Right cardiac atrium (tissue), 5 donors: ENCODE data around the gene ATP5F1D. TPM values are rescaled to one million over a fixed set of nuclear protein-coding genes. Genes with fewer than 3 reads are reported as not detected.

ENCODE experiments used
- ATAC-seq, 2 donors: fragments of 200-7000 bp; cut with Tn5 transposase; one replicate each; pipeline versions ENCODE4 v1.8.0 to v1.9.1; 2020; ENCODE audit warnings: moderate library complexity in 2 of 2, mild to moderate bottlenecking in 1 of 2
- DNase-seq, 3 donors: peaks; one replicate each; pipeline ENCODE4 v3.0.0-alpha.2; 2020
- H3K27ac ChIP-seq: one replicate; pipeline ENCODE4 v1.5.1; 2013; ENCODE audit warnings: mild to moderate bottlenecking, low read length, control low read depth, moderate library complexity
- H3K27me3 ChIP-seq: one replicate; pipeline ENCODE4 v1.6.1; 2013; ENCODE audit not compliant: control insufficient read depth, insufficient read depth
- H3K4me1 ChIP-seq: one replicate; pipeline ENCODE4 v1.6.1; 2013; ENCODE audit warnings: low read length; ENCODE audit not compliant: control insufficient read depth, insufficient read depth
- H3K4me3 ChIP-seq: one replicate; pipeline ENCODE4 v1.5.1; 2013; ENCODE audit warnings: low read length, control low read depth
- H3K9me3 ChIP-seq: one replicate; pipeline ENCODE4 v1.6.1; 2013; ENCODE audit warnings: low read length; ENCODE audit not compliant: control insufficient read depth
- WGBS: extraction: QIAGEN DNeasy Blood & Tissue Kit; methylation state at CpG from one replicate; pipeline ENCODE4 v1.1.7; 2013; 5-methylcytosine and 5-hydroxymethylcytosine counted together
- intact Hi-C, 4 donors: fragments of 100-400 bp; cut with DNase I; formaldehyde crosslinking; loops; one replicate each; pipeline versions ENCODE4 v1.11.0 to v1.14.0; 2022 to 2023
- polyA plus RNA-seq: library from polyadenylated mRNA; stranded (reverse); fragments of 200-250 nt; gene quantifications from one replicate; pipeline ENCODE4 v1.2.3, GENCODE V29; 2013
- total RNA-seq, 4 donors: library from RNA; stranded (reverse); fragmentation: NEBNext Ultra II Directional; extraction: Animal tissue kit (Norgen Biotek cat#: 25700); gene quantifications; one replicate each; pipeline ENCODE4 v1.2.1, GENCODE V29; 2021
- donor health status: healthy with polysubstance abuse.
- donor health status: DM: no; HTN: yes; CAD: no.
- donor health status: DM: no; HTN: no; CAD: no.
- donor health status: DM: no; HTN: yes; CAD: no; lungs with severe emphysema.
- donor health status: DM: yes; HTN: yes; CAD: no.

Gene ATP5F1D
- total and polyA plus RNA-seq, 5 donors, result 490 to 706 (median 648) TPM

GRCh38 chr19:1249990-1250436 lies 8.5 kb downstream of the ATP5F1D start:
- ATAC-seq (no peak), DNase-seq (no peak)
- peak overlapping the region; percentile 68 for H3K4me3 ChIP-seq
- WGBS, result under 1% methylated on average over 66 of the region's 67 CpGs
- no peaks in the 10 kb centered on the region for H3K27me3 ChIP-seq
- H3K27ac ChIP-seq, result peak overlapping the region; percentile 98
- H3K9me3 ChIP-seq, result no peaks in the 10 kb centered on the region
- intact Hi-C loops, result no loop called here
- H3K4me1 ChIP-seq, result peaks cover 11% of the 10 kb centered on the region

GRCh38 chr19:1250437-1251260 lies 9.1 kb downstream of the ATP5F1D start:
- H3K9me3 ChIP-seq, result no peaks in the 10 kb centered on the region
- peaks cover 15% of the 10 kb centered on the region for H3K4me1 ChIP-seq
- peak overlapping the region; percentile 68 for H3K4me3 ChIP-seq
- 1% methylated on average over 87 of the region's 90 CpGs for WGBS
- intact Hi-C loops, result no loop called here
- peak; percentile 68 to 89 (median 88) for DNase-seq
- no peak for ATAC-seq
- H3K27ac ChIP-seq, result peak overlapping the region; percentile 98
- H3K27me3 ChIP-seq, result no peaks in the 10 kb centered on the region

DNA sequence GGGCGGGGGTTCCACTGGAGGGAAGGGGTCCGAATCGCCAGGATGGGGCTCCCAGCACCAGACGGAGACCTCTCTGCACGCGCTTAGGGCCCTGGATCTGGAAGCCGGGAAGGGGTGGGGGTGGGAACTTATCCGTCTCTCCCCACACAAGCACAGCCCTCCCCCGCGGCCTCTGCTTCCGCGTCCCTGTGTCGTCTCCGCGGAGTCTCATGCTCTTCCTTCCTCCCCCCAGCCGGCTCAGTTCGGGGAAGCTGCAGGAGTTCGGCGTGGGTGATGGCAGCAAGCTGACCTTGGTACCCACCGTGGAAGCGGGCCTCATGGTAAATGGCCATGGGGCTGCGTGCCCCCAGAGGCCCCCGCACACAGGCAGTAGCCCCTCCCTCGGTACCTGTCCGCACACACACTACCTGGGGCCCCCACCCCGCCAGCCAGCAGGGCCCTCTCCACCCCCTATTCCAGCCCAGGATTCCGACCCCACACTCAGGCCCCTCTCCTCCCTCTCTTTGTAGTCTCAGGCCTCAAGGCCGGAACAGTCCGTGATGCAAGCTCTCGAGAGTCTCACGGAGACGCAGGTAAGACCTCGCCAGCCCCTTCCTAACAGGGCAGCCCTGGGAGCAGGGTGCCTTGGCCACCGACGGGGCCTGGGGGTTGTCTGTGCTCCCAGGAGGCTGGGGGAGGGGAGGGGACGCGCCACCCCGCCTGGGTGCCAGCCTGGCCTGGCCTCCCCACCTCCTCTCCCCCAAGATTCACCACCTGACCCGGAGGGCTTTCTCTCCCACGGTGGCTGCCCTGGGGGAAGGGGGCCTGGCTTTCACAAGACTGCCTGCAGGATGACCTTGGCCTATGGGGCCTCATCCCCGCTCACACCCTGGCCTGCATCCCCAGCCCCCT lies 10.0 kb downstream of the ATP5F1D start:
- DNase-seq (peak; percentile 78 to 93 (median 93)), ATAC-seq (no peak)
- H3K9me3 ChIP-seq, result no peaks in the 10 kb centered on the region
- intact Hi-C loops, result no loop called here
- H3K4me1 ChIP-seq, result peaks cover 15% of the 10 kb centered on the region
- 4% methylated on average over 41 of the region's 41 CpGs for WGBS
- peak overlapping the region; percentile 98 for H3K27ac ChIP-seq
- H3K4me3 ChIP-seq, result peak overlapping the region; percentile 68
- no peaks in the 10 kb centered on the region for H3K27me3 ChIP-seq

DNA sequence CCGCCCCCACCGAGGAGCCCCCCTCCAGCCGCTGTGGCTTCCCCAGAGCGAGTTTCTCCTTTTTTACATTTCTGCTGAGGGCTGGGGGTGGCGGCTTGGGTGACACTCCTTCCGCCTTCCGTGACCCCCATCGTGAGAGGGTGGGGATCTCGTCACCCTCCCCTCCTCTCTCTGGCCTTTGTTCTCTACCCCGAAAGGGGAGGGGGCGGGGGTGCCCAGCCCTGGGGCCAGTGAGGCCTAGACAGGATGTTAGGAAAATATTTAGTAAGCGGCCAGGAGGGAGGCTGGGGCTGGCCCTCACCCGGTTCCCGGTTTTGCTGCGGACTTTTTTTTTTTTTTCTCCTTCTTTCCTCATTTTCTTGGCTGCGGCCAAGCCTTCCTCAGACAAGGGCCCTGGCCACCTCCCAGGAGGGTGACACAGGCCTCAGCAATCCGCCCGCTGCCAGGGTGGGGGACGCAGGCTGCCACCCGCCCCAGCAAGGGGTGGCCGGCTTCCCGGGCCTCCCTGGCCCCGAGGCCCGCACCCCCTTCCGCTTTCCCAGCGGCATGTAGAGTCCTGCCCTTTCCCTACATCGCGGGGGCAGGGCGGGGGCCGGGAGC lies 10.8 kb downstream of the ATP5F1D start:
- intact Hi-C loops, result no loop called here
- WGBS, result 1% methylated on average over 30 of the region's 30 CpGs
- H3K4me1 ChIP-seq, result peaks cover 15% of the 10 kb centered on the region

DNA sequence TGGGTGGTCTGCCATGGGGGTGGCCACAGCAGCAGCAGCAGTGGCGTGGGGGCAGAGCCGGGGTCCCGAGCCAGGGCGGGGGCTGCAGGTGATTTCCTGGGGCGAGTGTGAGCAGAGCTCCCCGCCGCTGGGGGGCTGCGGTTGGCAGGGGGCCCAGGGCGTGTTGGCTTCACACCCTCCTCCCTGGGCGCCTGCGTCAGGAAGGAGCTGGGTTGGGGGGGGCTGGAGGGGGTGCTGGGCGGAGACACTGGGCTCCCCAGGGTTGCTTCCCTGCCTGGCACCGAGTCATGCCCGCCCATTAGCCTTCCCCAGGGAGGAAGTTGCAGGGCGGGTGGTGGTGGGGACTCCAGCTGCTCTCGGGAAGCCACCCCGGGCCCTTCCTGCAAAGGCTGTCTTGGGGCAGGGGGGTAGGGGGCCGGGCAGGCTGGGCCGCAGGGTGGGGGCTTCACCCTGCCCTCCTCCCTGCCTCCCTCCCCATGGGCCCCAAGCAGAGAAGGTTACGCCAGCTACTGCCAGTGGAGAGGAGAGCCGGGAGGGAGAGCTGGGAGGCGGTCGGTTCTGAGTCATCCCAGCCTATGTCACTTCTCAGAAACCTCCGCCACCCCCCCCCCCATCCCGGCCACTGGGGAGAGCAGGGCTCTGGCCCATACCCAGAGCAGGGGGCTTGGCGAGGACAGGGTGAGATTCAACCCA lies 11.4 kb downstream of the ATP5F1D start:
- H3K27me3 ChIP-seq, result no peaks in the 10 kb centered on the region
- intact Hi-C loops, result no loop called here
- ATAC-seq, result peak; percentile 58 to 64
- peak; percentile 94 to 97 (median 96) for DNase-seq
- under 1% methylated on average over 26 of the region's 26 CpGs for WGBS
- H3K4me1 ChIP-seq, result peaks cover 13% of the 10 kb centered on the region
- peak overlapping the region; percentile 68 for H3K4me3 ChIP-seq
- H3K9me3 ChIP-seq, result no peaks in the 10 kb centered on the region
- H3K27ac ChIP-seq, result peak overlapping the region; percentile 98

More for the DNA sequence above, 10.8 kb downstream of the ATP5F1D start:
- peak; percentile 56 to 62 for ATAC-seq
- Histone ChIP-seq H3K9me3 (no peaks in the 10 kb centered on the region), H3K4me3 (peak overlapping the region; percentile 68), H3K27ac (peak overlapping the region; percentile 98), H3K27me3 (no peaks in the 10 kb centered on the region)
- DNase-seq, result peak; percentile 96 to 98 (median 97)

DNA sequence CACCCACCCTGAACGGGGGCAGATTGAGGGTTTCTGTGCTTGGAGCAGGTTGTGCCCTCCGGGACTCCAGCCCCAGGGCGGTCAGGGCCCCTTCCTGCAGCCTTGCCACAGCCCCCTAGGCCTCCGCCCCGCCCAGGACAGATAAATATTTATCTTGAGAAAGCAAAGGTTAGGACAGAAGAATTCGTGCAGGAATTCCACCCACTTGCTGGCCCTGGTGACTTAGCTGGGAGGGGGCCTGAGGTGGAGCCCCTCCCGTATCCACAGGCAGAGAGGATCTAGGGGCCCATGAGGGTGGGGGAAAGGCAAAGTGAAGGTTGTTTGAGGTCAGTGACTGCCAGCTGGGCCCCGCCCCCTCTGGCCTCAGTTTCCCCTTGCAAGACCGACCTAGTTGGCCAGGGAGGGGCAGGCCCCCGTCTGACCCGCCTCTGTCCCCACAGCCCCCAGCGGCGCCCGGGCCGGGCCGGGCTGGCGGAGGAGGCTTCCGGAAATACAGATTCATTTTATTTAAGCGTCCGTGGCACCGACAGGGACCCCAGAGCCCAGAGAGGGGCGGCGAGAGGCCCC lies 12.0 kb downstream of the ATP5F1D start:
- ATAC-seq, result peak in 1 of 2 donors; percentile 28
- H3K4me3 ChIP-seq, result peak overlapping the region; percentile 68
- peak overlapping the region; percentile 98 for H3K27ac ChIP-seq
- H3K9me3 ChIP-seq, result no peaks in the 10 kb centered on the region
- intact Hi-C loops, result no loop called here
- H3K27me3 ChIP-seq, result no peaks in the 10 kb centered on the region
- H3K4me1 ChIP-seq, result peaks cover 13% of the 10 kb centered on the region
- WGBS, result 32% methylated on average over 23 of the region's 23 CpGs
- peak in 1 of 3 donors; percentile 78 for DNase-seq

- peaks cover 13% of the 10 kb centered on the region for H3K4me1 ChIP-seq
- no peaks in the 10 kb centered on the region for H3K9me3 ChIP-seq
- H3K4me3 ChIP-seq, result peak overlapping the region; percentile 68
- WGBS, result 70% methylated on average over 37 of the region's 37 CpGs
- ATAC-seq (no peak), DNase-seq (peak; percentile 50 to 79 (median 74))
- H3K27ac ChIP-seq, result peak overlapping the region; percentile 98
- intact Hi-C loops, result no loop called here
- H3K27me3 ChIP-seq, result no peaks in the 10 kb centered on the region
Observed at GRCh38 chr19:1254081-1254527, 12.6 kb downstream of the ATP5F1D start.

GRCh38 chr19:1254530-1255185 lies 13.1 kb downstream of the ATP5F1D start:
- DNase-seq, result no peak
- Histone ChIP-seq H3K4me1 (peaks cover 13% of the 10 kb centered on the region), H3K27ac (peak overlapping the region; percentile 98), H3K9me3 (no peaks in the 10 kb centered on the region), H3K4me3 (no peak overlapping the region), H3K27me3 (no peaks in the 10 kb centered on the region)
- intact Hi-C loops, result no loop called here
- ATAC-seq, result no peak
- 80% methylated on average over 20 of the region's 20 CpGs for WGBS

- no peak for ATAC-seq
- H3K9me3 ChIP-seq, result no peaks in the 10 kb centered on the region
- intact Hi-C loops, result no loop called here
- DNase-seq, result no peak
- H3K4me3 ChIP-seq, result no peak overlapping the region
- H3K27me3 ChIP-seq, result no peaks in the 10 kb centered on the region
- peak overlapping the region; percentile 98 for H3K27ac ChIP-seq
- H3K4me1 ChIP-seq, result peaks cover 13% of the 10 kb centered on the region
- 85% methylated on average over 52 of the region's 52 CpGs for WGBS
Observed at GRCh38 chr19:1255186-1256161, 13.9 kb downstream of the ATP5F1D start.
